HPDE6-E6E7 (cell line): ENCODE data around the gene MROH9.

Source experiments
- DNase-seq: peaks from one replicate; pipeline ENCODE4 v3.0.0; 2011; ENCODE audit warnings: missing footprints; ENCODE audit errors: extremely low spot score

Gene MROH9

DNA sequence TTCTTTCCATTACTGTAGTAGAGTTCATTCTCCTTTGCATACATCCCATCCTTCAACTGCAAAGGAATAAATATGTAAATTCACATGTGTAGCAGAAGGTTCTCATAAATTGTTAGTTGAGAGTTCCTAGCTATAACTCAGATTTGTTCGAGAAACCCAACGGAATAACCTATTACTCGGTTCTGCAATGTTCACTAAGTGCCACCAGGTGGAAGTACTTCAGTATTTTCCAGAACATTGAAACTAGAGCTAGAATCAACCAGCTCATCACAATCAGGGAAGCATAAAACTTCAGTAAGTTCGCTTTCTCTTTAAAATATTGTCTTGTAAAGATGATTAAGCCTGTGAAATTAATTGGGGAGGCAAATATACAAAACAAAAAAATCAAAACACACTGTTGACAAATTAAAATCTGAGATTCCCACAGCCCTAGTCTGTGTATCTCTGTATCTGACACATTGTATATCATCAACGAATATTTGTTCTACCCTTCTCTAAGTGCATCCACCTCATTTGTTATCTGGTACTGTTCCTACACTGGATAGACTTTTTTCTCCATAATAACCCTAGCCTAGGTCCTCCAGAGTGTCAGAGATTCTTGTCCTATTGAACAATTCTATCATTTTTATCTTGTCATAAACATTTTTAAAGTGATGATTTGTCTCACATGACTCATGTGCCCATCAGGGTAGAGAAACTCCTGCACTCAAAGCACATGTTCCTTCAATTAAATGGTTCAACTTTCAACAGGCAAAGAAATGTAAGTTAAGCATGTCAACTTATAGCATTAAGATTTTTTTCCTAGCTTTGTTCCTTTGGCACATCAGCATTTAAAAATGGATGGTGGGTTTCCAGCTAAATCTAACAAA is 31.9 kb downstream of the MROH9 start:
- peak; percentile 10 for DNase-seq

DNA sequence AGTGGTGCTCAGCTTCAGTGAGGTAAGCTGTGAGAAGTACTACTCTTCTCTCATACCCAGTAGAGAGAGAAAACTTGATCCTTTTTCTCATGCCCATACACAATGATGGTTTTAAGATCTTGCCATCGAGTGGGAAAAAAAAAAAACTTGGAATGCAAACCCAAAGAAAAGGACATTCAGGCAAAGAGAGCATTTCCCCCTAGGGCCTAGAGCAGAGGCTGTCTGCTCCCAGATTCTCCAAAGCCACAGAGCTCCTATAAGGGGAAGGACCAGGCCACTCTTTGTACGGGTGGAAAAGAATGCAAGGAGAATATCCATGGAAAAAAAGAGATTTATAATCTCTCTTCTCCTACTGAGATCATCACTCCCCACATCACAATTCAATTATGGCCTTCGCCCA is 34.9 kb downstream of the MROH9 start:
- DNase-seq = no peak

GRCh38 chr1:170978371-170978910 is 43.1 kb downstream of the MROH9 start:
- DNase-seq = no peak

DNA sequence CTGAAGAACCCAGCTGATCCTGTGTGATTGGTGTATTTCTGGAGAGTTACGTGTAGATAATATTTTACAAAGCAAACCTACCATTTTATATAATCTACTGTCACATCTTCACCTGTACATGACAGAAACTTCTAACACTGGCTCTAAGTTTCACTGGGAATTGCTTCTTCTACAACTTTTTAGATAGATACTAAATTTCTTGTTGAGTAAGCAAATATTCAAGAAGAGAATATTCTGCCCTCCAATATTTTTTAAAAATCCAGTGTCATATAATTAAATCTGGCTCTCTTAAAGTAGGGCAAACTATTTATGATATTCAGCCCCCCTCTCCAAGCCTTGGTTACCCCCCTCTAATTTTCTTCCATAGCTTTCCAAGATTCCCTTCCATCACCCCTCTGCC is 50.1 kb downstream of the MROH9 start:
- no peak for DNase-seq

- no peak for DNase-seq
These were observed 51.6 kb downstream of the MROH9 start for GRCh38 chr1:170986901-170987300.

DNA sequence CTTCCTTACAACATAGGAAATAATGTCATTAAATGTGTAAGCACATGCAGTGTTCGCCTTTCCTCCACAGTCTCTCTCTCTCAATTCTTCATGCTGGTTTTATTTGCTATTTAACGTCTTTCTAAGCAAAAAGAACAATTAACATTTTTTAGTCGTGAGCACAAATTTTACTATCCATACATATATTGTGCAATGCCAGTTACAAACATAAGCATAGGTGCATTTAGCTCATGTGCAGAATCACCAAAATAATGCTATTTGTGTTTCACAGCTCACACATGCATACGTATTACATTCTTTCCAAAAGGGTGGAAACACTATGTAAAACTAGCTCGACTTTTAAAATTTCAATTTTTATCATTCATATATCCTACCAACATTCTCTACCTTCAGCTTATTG is 52.1 kb downstream of the MROH9 start:
- DNase-seq = no peak

GRCh38 chr1:170993151-170993550 is 57.8 kb downstream of the MROH9 start:
- DNase-seq = no peak

GRCh38 chr1:170993717-170994116 is 58.4 kb downstream of the MROH9 start:
- DNase-seq = no peak

GRCh38 chr1:171014880-171015279 is 79.5 kb downstream of the MROH9 start:
- no peak for DNase-seq

GRCh38 chr1:171017426-171017825 is 82.1 kb downstream of the MROH9 start:
- DNase-seq = no peak

- DNase-seq = no peak
These were observed 84.6 kb downstream of the MROH9 start for GRCh38 chr1:171019971-171020370.

DNA sequence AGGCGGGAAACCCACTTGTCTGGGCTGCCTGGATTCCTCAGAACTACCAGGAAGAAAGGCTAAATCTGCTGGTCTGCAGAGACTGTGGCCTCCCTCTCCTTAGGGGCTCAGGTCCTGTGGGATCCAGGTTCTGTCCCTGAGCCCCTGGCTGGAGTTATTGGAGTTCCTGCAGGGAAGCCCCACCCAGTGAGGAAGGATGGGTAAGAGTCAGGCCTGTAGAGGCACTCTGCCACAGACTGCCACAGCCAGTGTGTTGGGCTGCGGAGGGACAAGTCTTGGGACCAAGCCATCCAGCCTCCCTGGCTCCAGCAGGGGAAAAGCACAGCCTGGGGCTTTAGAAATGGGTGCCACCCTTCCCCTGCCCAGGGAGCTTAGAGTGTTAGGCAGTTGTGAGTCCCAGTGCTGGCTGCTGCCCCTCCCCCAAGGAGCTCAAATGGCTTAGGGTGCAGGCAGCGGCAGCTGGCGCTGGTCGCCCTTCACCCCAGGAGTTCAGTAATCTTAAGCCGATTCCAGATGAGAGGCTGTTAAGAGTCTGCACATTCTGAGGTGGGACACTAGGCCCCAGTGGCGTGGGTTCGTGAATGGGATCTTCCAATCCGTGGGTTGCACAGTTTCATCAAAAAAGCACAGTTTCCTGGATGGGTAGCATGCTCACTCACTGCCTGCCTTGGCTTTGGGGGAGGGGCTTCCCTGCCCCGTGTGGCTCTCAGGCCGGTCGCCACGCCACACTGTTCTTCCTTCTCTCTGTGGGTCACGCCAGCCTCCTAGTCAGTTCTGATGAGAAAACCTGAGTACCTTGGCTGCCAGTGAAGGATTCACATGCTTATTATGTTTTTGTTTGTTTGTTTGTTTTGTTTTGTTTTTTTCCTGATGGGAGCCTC is 97.7 kb downstream of the MROH9 start:
- DNase-seq = no peak

GRCh38 chr1:171037626-171038025 is 102.3 kb downstream of the MROH9 start:
- no peak for DNase-seq

- DNase-seq = no peak
These were observed 103.0 kb downstream of the MROH9 start for GRCh38 chr1:171038284-171038683.

GRCh38 chr1:171048014-171048413 is 112.7 kb downstream of the MROH9 start:
- DNase-seq = no peak

GRCh38 chr1:171052977-171053376 is 117.6 kb downstream of the MROH9 start:
- no peak for DNase-seq

- no peak for DNase-seq
These were observed 120.8 kb downstream of the MROH9 start for GRCh38 chr1:171055966-171056643.

GRCh38 chr1:171061425-171062143 is 126.2 kb downstream of the MROH9 start:
- no peak for DNase-seq

DNA sequence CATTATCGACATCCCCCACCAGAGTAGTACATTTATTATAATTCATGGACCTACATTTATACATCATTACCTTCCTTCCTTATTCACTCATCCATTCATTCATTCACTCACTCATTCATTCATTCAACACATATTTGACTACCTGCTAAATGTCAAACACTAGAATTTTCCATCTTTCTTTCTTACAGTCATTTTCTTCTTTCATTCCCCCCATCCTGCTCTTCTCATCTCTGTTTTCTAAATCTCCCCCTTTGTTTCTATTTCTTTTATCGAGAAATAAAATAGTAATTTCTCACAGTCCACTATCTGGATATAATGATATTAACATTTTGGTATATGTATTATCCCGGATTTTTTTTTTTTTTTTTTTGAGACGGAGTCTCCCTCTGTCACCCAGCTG is 127.6 kb downstream of the MROH9 start:
- no peak for DNase-seq

GRCh38 chr1:171075041-171075440 is 139.7 kb downstream of the MROH9 start:
- no peak for DNase-seq

DNA sequence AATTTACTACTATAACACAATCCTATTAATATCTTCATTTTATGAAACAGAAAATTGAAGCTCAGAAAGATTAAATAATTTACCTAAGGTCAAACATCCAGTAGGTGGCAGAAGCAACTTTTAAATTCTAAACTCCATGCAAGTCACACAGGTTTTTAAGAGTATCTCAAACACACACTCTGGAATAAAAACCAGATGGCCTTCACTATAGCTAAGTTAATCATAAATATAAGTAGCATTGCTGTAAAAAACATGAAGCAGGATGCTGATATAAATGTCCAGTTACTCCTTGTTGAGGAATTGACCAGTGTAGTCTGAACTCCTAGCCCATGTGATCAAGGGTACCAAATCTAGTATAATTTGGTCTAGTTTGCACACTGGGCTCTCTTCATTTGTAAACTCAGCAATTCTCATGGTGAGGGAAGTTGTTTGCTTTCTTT is 146.0 kb downstream of the MROH9 start:
- DNase-seq = no peak
